ENCODE measurements around the gene IL19.

DNA sequence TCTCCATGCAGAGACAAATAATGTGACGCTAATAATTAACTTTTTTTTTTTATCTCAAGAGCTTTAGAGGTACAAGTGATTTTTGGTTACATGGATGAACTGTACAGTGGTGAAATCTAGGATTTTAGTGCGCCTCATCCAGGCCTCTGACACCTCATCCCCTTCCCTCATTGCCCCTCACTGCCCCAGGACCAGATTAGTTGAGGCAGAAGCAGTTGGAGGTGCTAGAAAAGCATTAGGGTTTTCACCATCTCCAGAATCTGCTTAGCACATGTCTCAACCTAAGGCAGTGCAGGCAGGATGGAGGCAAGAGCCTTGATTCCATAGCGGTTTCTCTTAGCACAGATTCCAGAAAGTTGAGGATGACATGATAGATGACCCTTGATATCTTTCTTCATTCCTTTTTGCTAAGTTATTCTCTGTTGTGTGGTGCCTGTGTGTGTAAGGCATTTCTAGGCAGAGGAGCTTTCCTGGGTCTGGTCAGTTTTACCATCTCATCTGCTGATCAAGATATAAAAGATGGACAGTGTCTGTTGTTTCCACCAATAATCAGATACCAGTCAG lies 18.0 kb downstream of the IL19 start:
- TF ChIP-seq CTCF (IDR thresholded peaks at IDR 0.05) (no peak), POLR2A (IDR thresholded peaks at IDR 0.05) (no peak)

All from lower leg skin (tissue), 3 donors.